GM18519 (cell line): ENCODE measurements around the gene DOCK1.

Experiments
- ATAC-seq: cut with Tn5 transposase; IDR thresholded peaks from one replicate; pipeline ENCODE4 v1.9.1; 2021; ENCODE audit warnings: mild to moderate bottlenecking, moderate library complexity; ENCODE audit not compliant: unreplicated experiment, low FRiP score

DOCK1 gene

GRCh38 chr10:127368101-127368500 lies 462.9 kb downstream of the DOCK1 start:
- ATAC-seq, result no peak

- ATAC-seq, result no peak
Measured at GRCh38 chr10:127368929-127369328, 463.7 kb downstream of the DOCK1 start.

- no peak for ATAC-seq
Measured at GRCh38 chr10:127370601-127371000, 465.4 kb downstream of the DOCK1 start.

DNA sequence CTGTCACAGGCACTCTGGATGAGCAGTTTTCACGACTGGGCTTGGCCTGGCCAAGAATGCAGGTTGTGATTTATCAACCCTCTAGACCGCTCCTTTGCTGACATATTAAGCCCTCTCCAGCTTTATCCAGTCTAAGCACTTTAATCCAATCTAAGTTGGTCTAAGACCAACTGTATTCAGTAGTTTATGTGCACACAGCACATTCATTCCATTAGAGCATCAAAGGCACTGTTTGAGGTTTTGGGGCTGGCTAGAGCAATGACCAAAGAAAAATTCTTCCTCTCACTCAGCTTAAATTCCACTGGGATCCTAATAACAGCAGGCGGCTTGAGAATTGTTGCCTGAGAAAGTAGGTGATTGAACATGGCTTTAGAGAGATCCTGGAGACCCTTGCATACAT lies 467.1 kb downstream of the DOCK1 start:
- ATAC-seq, result no peak

GRCh38 chr10:127374074-127374680 lies 468.9 kb downstream of the DOCK1 start:
- no peak for ATAC-seq

DNA sequence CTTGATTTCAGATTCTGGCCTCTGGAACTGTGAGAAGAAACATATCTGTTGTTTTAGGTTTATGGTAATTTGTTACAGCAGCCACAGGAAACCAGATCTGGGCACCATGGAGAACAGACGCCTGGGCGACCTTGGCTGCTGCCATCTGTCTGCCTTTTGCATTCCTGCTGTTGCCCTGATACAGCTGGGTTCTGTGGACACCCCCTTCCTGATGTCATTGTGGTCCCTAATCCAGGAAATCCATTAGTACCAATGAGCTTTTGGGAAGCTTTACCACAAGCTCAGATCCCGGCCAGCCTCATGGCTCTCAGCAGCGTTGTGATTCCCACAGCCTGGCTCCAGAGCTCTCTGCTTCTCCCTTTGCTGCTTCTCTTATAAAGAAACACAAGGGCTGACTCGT lies 469.7 kb downstream of the DOCK1 start:
- no peak for ATAC-seq

GRCh38 chr10:127375461-127375860 lies 470.2 kb downstream of the DOCK1 start:
- ATAC-seq, result no peak

DNA sequence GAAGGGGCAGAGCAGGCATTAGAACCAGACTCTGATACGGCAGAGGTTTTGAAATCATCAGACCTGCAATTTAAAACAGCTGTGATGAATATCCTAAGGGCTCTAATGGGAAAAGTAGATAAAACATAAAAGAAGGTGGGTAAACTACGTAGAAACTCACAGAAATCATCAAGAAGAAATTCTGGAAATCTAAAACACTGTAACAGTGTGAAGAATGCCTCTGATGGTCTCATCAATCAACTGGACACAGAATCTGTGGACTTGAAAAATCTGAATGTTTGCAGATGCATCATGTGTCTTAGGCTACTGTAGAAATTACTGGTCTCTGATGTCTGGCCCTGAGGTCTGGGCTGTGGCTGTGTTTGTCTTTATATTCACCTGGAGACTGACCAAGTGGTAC lies 470.8 kb downstream of the DOCK1 start:
- no peak for ATAC-seq

DNA sequence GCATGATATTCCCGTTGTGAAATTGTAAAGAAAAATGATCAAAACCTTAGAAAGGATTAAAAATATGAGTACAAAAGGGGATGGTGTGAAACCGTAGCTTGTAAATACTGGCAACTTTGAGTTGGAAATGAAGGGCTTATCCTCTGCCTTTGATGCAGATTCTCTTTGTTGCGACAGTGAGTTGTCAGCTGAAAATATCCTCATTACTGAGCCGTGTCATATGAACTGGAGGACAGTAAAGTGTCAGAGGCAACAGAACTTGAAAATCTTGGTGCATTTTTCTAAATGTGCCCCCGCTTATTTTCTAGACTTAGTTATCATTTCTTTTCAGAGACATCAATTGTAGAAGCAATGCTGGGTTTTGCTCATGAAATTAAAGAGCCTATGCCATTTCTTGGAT lies 473.4 kb downstream of the DOCK1 start:
- ATAC-seq, result no peak

GRCh38 chr10:127384532-127384931 lies 479.3 kb downstream of the DOCK1 start:
- no peak for ATAC-seq

DNA sequence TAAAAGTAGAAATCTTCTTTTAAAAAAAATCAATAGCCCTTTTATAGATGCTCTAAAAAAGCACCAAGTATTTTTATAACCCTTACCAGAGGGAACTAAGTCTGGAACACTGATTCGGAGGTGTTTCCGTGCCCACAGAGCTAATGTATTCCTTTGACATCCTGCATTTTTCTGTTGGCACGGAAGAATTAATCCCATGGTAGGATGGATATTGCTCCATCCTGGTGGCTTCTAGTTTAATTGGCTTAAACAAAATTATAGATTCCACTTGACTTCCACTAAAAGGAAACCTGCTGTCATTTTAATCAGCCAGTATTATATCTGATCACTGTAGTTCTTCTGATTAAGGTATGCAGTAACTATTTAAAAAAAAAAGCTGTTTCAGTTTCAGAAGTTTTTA lies 479.8 kb downstream of the DOCK1 start:
- ATAC-seq, result no peak

- ATAC-seq, result no peak
Measured at GRCh38 chr10:127386606-127387327, 481.5 kb downstream of the DOCK1 start.

DNA sequence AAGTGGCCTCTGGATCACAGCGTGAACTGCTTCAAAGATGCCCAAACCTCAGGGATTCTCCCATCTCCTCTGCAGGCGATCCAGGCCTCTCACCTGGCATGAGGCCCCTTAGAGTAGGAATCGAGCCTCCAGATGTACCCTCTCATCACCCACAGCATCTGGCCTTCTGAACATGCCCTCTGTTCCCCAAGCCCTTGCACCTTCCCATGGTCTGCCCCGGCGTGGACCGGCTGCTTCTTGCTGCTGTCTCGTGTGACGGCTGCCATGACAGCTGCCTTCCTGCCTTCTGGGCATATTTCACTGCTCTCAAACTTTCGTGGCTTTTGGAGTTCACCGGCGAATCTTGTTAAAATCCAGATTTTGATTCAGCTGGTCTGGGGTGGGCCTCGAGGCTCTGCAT lies 486.6 kb downstream of the DOCK1 start:
- no peak for ATAC-seq

DNA sequence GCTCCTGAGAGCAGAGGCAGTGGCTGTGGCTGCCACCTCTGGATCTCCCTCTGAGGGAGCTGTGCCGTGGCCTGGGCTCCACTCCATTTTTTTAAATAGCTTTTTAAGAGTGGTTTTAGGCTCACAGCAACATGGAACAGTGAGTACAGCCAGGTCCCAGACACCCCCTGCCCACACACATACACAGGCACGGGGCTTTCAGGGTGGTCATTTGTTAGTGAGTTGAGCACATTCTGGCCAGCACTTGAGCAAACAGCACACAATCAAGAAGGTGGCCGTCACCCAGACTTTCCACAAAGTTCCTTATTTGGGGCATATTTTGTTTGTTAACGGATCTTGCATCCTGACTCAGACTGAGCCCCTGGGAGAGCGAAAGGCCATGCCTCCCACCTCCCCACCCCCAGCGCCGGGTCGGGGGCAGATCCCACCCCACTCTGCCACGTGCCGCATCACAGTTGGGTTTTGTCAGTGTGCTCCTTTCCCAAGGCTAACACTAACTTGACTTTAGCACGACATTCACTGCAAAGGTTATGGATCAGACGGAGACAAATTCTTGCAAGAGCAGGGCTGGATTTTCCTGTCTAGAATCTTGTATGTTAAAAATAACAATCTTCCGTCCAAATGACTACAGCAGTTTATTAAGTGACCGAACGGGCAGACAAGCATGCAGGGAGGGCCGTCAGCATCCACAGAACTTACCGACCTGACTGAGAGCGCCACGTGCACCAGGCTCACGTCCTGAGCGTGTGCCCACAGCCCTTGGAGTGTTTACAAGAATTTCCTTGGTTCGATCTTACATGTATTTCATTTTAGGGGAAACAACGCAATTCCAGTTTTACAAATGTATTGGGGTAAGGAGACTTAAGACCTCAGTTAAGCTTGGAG lies 487.4 kb downstream of the DOCK1 start:
- ATAC-seq, result no peak

DNA sequence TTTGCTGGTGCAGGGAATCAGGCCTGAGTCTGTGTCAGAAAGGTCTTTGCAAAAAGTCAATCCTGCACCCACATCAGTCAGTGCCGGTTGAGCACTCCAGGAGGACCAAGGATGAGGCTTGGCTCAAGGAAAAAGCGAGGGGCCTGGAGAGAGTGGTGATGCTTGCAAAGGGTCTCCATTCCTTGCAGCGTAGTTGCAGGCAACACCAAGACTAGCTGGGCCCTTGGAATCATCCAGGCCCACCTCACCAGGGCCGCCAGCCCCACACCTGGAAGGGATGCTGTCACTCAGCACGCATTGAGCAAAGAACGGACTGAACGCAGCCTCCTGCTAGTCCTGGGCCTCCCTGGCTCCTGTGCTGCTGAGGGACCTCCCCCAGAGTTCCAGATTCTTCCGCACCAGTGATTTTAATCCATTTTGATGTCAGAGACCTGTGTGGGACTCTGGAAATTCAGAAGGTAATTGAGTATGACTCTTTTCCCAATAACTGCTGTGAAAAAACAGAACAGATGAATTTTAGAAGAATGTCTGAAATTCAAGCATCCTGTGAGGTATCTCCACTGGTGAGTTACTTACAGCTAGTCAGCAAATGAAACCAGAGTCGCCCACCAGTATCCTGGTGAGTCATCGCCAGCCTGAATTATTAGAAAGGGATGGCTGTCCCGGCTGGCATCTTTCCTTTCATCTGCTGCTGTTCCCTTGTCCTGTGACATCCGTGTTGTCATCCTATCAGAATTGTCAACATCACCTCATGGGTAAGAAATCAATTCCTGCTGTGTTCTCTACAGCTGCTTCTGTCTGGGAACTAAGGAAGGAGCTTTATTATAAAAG lies 493.1 kb downstream of the DOCK1 start:
- no peak for ATAC-seq

- no peak for ATAC-seq
Measured at GRCh38 chr10:127398971-127399365, 493.7 kb downstream of the DOCK1 start.

- ATAC-seq, result no peak
Measured at GRCh38 chr10:127399668-127400067, 494.4 kb downstream of the DOCK1 start.

- no peak for ATAC-seq
Measured at GRCh38 chr10:127400216-127400615, 495.0 kb downstream of the DOCK1 start.

DNA sequence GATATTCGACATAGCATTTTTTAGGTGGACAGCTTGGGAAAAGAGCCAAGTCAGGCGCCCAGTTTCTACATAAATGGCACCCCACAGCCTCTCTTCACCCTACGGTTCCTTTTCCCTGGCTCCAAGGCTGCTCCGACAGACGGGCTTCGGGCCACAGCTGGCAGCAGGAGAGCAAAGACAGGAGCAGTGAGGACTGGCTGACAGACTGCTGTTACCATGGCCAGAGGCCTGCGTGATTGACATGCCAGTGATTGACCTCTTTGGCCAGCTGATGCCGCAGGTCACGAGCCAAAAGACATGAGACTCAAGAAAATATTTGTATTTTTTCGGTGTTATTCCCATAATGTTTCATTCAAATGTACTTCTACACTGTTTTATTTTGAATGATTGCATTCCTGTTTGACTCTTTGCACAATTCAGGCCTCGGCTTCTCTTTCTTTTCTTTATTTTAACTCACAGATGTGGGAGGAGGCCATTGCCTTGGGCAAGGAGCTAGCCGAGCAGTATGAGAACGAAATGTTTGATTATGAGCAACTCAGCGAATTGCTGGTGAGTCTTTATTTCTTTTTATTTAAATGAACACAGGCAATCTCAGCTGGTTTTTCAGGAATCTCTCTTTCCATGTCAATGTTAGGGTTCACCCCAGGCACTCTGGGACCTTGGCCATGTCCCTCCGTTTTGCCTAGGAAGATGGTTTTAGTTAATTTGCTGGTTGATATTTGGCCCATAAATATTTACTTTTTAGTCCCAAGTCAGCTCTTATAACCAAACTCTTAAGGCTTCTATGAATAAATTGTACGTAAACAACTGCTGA lies 497.6 kb downstream of the DOCK1 start:
- ATAC-seq, result no peak

DNA sequence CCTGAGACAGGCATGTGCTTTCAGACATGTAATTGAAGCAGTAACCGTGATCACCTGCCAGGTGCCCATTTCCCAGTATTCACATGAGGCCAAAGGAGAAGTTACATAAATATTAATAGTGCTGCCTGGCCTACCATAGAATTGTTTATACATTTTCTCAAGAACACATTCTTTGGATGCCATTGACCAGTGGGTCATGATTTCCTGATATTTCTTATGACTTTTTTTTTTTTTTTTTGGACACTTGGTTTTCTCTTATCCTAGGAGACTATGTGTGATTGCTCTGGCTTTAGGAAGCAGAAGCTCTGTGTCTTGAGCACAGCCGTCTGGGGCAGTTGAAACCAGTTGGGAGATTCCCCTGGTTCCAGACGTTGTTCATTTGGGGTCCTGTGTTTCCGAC lies 500.0 kb downstream of the DOCK1 start:
- no peak for ATAC-seq
